PFSK-1 (cell line): Measurements from ENCODE around the gene PRKCE.

ENCODE experiments used
- FOXP2 ChIP-seq: optimal IDR thresholded peaks from 2 replicates; pipeline ENCODE3; 2011; ENCODE audit warnings: borderline replicate concordance, control low read depth, inconsistent platforms; ENCODE audit not compliant: insufficient read depth; ENCODE audit errors: extremely low read length, extremely low read depth
- POLR2AphosphoS5 ChIP-seq: IDR thresholded peaks from 2 replicates; pipeline ENCODE4 v1.6.1; 2012; ENCODE audit warnings: low read depth, mild to moderate bottlenecking, control low read depth, low read length, moderate library complexity
- REST ChIP-seq, 2 experiments: IDR thresholded peaks; 2 replicates each; pipeline versions ENCODE4 v1.6.1 to v1.8.0; 2011 to 2012; ENCODE audit warnings: low read depth in 2 of 2, low read length in 2 of 2, control low read depth in 1 of 2, inconsistent platforms in 1 of 2, mild to moderate bottlenecking in 1 of 2, moderate library complexity in 1 of 2; ENCODE audit not compliant: insufficient read depth in 1 of 2
- SIN3A ChIP-seq: IDR thresholded peaks from 2 replicates; pipeline ENCODE4 v1.6.1; 2012; ENCODE audit warnings: mild to moderate bottlenecking, low read length, moderate library complexity, borderline replicate concordance; ENCODE audit not compliant: insufficient read depth
- TAF1 ChIP-seq: IDR thresholded peaks from 2 replicates; pipeline ENCODE4 v1.6.1; 2012; ENCODE audit warnings: low read length, control low read depth, borderline replicate concordance; ENCODE audit not compliant: insufficient read depth

Gene PRKCE

GRCh38 chr2:46048693-46049092, 397.2 kb downstream of the PRKCE start:
- no peak for TF ChIP-seq TAF1
- no peak for TF ChIP-seq POLR2AphosphoS5
- TF ChIP-seq FOXP2, result no peak
- no peak for TF ChIP-seq REST (IDR thresholded peaks at IDR 0.05; ENCODE audit: insufficient read depth in 1 of 2, low read depth in 2 of 2, low read length in 2 of 2)

- TF ChIP-seq REST (IDR thresholded peaks at IDR 0.05; ENCODE audit: insufficient read depth in 1 of 2, low read depth in 2 of 2, low read length in 2 of 2) (no peak), POLR2AphosphoS5 (no peak), TAF1 (no peak), FOXP2 (no peak), SIN3A (no peak)
These were observed 398.6 kb downstream of the PRKCE start for GRCh38 chr2:46050027-46050426.

GRCh38 chr2:46050489-46050888, 399.0 kb downstream of the PRKCE start:
- TF ChIP-seq FOXP2, result no peak
- TF ChIP-seq SIN3A, result no peak
- no peak for TF ChIP-seq REST (IDR thresholded peaks at IDR 0.05; ENCODE audit: insufficient read depth in 1 of 2, low read depth in 2 of 2, low read length in 2 of 2)
- no peak for TF ChIP-seq TAF1
- no peak for TF ChIP-seq POLR2AphosphoS5

DNA sequence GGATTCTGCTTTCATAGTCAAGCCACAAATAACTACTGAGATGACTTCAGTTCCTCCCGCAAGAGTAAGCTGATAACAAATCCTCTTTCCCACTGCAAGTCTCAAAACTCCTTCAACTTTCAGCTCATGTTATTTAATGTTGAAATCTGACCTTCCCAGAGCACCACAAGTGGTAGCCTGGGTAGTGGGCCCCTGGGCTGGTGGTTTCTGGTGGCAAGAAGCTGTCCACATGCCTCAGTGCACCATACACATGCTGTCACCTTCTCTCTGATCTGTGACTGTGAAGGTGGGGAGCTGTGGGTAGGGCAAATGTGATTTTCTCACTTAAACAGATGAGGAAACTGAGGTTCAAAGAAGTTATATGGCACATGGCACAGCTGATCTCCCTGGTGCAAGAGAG, 399.6 kb downstream of the PRKCE start:
- TF ChIP-seq SIN3A, result no peak
- no peak for TF ChIP-seq REST (IDR thresholded peaks at IDR 0.05; ENCODE audit: insufficient read depth in 1 of 2, low read depth in 2 of 2, low read length in 2 of 2)
- no peak for TF ChIP-seq TAF1
- no peak for TF ChIP-seq POLR2AphosphoS5
- no peak for TF ChIP-seq FOXP2

DNA sequence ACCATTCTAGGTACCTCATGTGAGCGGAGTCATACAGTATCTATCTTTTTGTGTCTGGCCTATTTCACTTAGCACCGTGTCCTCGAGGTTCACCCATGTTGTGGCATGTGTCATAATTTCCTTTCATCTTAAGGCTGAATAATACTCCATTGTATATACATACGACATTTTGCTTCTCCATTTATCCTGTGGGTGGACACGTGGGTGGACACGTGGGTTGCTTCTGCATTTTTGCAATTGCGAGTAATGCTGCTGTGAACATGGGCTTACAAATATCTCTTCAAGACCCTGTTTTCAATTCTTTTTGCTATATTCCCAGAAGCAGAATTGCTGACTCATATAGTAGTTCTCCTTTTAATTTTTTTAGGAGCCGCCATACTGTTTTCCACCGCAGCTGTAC, 402.1 kb downstream of the PRKCE start:
- TF ChIP-seq TAF1 (no peak), REST (IDR thresholded peaks at IDR 0.05; ENCODE audit: insufficient read depth in 1 of 2, low read depth in 2 of 2, low read length in 2 of 2) (no peak), POLR2AphosphoS5 (no peak)
